NCI-H146 treated with DMSO at 0.1 percent for 48 hours (cell line): ENCODE measurements around the gene NTF4.
"Not testable (repeated sequence)": the region's sequence is repeated elsewhere in the genome, so short reads cannot be mapped to it uniquely, and the experiment has no call there.

Source experiments
- DNase-seq: peaks from one replicate; lab custom pipeline; 2025; ENCODE audit not compliant: unreplicated experiment; lab: John Stamatoyannopoulos, UW

NTF4 gene

GRCh38 chr19:49057636-49058234 lies 6.9 kb downstream of the NTF4 start, which contains the start of gene CGB7:
Gene CGB7 (minus strand): TSS chr19:49057749. CDS start chr19:49055375, 2,374 bp downstream.
- DNase-seq = peak; percentile 43

DNA sequence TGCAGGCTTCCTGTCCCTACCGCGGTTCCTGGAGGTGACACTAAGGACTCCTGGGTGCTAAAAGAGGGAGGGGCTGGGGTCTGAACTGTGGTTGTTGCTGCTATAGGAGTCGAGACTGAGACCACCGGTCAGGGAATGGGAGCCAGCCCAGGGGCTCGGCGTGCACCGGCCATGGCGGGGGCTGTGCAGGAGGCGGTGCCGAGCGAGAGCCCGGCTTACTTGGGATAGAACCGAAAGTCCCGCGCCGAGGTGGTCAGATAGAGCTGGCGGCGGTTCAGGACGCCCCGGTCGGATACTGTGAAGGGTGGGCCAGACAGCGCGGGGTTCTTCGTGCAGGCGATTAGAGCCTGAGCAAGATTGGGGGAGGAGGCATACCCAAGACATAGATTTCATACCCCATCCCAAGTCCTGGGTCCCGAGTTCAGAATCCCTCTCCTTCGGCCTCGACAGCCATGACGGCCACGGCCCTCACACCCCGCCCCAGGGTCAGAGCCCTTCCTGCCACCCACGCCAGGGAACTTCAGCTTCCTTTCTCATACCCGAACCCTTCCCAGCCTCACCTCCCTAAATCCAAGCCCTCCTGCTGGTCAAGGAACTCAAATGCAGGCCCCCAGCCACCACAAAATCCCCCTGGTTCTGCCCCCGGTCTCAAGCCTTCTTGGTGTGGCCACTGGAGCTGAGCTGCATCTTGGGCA lies 7.6 kb downstream of the NTF4 start:
- DNase-seq = not testable (repeated sequence)

GRCh38 chr19:49056101-49056901 lies 8.3 kb downstream of the NTF4 start:
- DNase-seq = peak; percentile 43

- not testable (repeated sequence) for DNase-seq
These were observed 14.1 kb downstream of the NTF4 start for GRCh38 chr19:49050376-49051033.

DNA sequence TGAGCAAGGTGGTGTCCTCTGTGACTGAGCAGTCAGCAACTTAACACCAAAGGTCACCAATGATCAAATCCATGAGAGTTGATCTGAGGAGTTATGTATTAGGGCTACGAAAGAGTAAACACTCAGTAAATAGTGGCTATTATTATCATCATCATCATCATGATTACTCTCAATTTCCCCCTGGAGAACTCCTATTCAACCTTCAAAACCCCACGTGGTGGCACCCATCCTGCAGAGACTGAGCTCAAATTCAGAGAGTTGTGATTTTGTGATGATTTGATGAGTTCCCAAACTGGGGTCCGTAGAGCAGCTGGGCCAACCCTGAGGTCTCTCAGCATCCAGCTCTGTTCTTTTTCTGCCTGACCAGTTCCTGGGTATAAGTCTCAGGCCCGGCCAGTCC lies 14.8 kb downstream of the NTF4 start:
- not testable (repeated sequence) for DNase-seq

DNA sequence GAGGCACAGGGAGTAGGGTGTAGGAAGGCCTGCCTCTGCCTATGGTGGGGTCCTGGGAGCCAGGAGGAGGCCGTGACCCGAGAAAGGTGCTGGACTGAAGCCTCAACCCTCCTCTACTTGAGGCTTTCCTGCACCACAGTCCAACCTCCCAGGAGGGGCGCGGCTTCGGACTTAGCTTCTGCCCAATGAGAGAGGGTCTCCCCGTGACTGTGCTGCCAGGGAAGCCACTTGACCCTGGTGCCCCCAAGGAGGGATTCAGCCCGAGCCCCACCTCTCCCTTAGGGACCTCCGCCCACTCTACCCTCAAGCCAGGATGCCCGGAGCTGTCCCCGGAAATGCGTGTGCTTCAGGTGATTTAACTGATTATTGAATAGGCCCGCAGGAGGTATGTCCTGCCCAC lies 15.6 kb downstream of the NTF4 start, which contains the start of gene CGB8:
CGB8 (minus strand) TSS at position 101 of the 400 bp plus-strand sequence. CDS start 372 bp downstream, outside the sequence.
- DNase-seq = not testable (repeated sequence)

- DNase-seq = not testable (repeated sequence)
These were observed 21.1 kb downstream of the NTF4 start, which contains the start of gene CGB5 for GRCh38 chr19:49043548-49043947. Gene CGB5 (plus strand): TSS chr19:49043848. CDS start chr19:49044210, 362 bp downstream.

- not testable (repeated sequence) for DNase-seq
These were observed 22.0 kb downstream of the NTF4 start for GRCh38 chr19:49042666-49043065.

- no peak for DNase-seq
These were observed 22.4 kb downstream of the NTF4 start for GRCh38 chr19:49042177-49042576.

DNA sequence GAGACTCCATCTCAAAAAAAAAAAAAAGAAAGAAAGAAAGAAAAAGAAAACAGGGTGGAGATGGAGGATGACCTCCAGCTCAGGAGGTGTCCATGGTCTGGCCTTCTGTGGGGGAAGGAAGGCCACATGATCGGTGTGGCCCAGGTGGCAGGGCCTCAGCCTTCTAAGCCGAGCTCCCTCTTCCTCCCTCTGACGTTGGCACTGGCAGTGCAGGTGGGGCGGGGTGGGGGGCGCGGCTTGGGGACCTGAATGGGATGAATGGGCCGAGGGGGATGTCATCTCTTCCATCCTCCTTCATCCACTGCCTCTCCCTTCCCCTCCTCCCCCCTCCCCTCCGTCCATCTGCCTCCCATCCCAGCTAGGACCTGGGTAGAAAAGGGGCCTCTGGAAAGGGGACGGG lies 24.9 kb downstream of the NTF4 start:
- DNase-seq = not testable (repeated sequence)

DNA sequence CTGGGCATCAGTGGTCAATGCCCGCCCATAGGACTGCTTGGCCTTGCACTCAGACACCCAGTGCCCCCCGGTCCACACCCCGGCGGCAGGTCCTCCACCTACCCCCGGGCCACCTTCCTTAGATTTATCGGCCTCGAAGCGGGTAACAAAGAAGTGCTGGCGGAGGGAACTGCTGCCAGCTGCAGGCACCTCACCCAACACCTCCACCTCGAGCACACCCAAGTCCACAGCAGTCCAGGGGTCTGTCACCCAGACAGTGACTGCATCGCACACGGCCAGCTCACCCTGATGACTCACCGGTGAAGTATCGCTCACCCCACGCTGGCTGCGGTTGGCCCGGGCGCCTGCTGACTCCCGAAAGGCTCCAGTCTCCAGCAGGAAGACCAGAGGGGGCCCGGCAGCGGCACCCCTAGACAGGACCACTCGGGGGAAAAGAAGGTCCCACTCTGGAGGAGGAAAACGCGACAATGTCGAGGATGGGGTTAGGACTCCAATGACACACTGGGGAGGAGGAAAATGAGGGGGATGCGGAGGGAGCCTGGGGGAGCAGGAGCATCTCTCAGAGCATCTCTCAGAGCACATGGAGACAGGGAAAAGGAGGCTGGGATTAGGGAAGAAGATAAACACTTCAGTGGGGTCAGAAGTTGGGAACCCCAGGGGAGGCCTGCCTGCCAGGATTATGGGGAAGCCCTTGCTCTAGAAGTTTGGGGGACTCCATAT lies 25.9 kb downstream of the NTF4 start:
- DNase-seq = not testable (repeated sequence)

- DNase-seq = not testable (repeated sequence)
These were observed 26.5 kb downstream of the NTF4 start for GRCh38 chr19:49038111-49038510.

DNA sequence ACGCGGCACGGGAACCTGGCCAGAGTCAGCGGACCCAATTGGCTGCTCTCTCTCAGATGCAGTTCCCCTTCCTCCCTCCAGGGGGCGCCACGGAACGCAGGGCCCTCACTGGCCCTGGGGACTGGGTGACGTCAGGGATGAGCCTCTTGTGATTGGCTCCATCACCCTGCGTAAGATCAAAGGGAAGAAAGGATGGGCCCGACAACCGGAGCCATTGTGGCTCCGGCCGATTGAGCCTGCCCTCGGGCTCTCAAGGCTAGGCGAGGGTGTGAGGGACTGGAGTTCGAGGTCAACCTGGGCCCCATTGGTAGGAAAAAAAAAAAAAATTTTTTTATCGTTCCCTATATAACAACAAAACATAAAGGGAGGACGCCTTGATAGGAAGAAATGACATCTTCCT lies 27.8 kb downstream of the NTF4 start, which contains the start of gene CGB1:
CGB1 (minus strand) TSS at position 81 of the 400 bp plus-strand sequence. CDS start 184 bp downstream, outside the sequence.
- peak; percentile 31 for DNase-seq

DNA sequence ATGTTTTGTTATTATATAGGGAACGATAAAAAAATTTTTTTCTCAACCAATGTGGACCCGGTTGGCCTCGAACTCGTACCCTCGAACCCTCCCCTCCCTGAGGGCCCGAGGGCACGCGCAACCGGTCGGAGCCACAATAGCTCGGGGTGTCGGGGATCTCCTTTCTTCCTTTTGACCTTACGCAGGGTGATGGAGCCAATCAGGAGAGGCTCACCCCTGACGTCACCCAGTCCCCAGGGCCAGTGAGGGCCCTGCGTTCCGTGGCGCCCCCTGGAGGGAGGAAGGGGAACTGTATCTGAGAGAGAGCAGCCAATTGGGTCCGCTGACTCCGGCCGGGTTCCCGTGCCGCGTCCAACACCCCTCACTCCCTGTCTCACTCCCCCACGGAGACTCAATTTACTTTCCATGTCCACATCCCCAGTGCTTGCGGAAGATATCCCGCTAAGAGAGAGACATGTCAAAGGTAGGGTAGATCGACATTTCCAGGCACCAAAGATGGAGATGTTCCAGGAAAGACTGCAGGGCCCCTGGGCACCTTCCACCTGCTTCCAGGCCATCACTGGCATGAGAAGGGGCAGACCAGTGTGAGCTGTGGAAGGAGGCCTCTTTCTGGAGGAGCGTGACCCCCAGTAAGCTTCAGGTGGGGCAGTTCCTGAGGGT lies 32.8 kb downstream of the NTF4 start, which contains the start of gene CGB2:
CGB2 (plus strand) TSS at position 249 of the 660 bp plus-strand sequence; CDS start at position 455, 206 bp downstream.
- DNase-seq = peak; percentile 45

DNA sequence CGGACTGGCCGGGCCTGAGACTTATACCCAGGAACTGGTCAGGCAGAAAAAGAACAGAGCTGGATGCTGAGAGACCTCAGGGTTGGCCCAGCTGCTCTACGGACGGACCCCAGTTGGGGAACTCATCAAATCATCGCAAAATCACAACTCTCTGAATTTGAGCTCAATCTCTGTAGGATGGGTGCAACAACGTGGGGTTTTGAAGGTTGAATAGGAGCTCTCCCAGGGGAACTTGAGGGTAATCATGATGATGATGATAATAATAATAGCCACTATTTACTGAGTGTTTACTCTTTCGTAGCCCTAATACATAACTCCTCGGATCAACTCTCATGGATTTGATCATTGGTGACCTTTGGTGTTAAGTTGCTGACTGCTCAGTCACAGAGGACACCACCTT lies 34.3 kb downstream of the NTF4 start:
- not testable (repeated sequence) for DNase-seq

DNA sequence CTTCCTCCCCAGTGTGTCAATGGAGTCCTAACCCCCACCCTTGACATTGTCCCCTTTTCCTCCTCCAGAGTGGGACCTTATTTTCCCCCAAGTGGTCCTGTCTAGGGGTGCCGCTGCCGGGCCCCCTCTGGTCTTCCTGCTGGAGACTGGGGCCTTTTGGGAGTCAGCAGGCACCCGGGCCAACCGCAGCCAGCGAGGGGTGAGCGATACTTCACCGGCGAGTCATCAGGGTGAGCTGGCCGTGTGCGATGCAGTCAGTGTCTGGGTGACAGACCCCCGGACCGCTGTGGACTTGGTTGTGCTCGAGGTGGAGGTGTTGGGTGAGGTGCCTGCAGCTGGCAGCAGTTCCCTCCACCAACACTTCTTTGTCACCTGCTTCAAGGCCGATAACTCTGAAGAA lies 34.9 kb downstream of the NTF4 start:
- not testable (repeated sequence) for DNase-seq

DNA sequence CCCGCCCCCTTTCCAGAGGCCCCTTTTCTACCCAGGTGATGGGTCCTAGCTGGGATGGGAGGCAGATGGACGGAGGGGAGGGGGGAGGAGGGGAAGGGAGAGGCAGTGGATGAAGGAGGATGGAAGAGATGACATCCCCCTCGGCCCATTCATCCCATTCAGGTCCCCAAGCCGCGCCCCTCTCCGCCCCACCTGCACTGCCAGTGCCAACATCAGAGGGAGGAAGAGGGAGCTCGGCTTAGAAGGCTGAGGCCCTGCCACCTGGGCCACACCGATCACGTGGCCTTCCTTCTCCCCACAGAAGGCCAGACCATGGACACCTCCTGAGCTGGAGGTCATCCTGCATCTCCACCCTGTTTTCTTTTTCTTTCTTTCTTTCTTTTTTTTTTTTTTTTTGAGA lies 35.9 kb downstream of the NTF4 start:
- not testable (repeated sequence) for DNase-seq

DNA sequence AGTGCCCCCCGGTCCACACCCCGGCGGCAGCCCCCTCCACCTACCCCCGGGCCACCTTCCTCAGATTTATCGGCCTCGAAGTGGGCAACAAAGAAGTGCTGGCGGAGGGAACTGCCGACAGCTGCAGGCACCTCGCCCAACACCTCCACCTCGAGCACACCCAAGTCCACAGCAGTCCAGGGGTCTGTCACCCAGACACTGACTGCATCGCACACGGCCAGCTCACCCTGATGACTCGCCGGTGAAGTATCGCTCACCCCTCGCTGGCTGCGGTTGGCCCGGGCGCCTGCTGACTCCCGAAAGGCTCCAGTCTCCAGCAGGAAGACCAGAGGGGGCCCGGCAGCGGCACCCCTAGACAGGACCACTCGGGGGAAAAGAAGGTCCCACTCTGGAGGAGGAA lies 39.0 kb downstream of the NTF4 start:
- not testable (repeated sequence) for DNase-seq

GRCh38 chr19:49025088-49025487 lies 39.5 kb downstream of the NTF4 start:
- DNase-seq = not testable (repeated sequence)
